Urothelium cell line (cell line): Measurements from ENCODE around the gene LDLRAD4.
"Not testable (repeated sequence)": the region's sequence is repeated elsewhere in the genome, so short reads cannot be mapped to it uniquely, and the experiment has no call there.

Source experiments
- DNase-seq: peaks from one replicate; pipeline ENCODE4 v3.0.0; 2011; ENCODE audit warnings: low spot score, mixed read lengths
- FAIRE-seq: peaks from 2 replicates; lab custom pipeline; 2011; peaks lifted over from hg19 to GRCh38; lab: Jason Lieb, UNC

LDLRAD4 gene

DNA sequence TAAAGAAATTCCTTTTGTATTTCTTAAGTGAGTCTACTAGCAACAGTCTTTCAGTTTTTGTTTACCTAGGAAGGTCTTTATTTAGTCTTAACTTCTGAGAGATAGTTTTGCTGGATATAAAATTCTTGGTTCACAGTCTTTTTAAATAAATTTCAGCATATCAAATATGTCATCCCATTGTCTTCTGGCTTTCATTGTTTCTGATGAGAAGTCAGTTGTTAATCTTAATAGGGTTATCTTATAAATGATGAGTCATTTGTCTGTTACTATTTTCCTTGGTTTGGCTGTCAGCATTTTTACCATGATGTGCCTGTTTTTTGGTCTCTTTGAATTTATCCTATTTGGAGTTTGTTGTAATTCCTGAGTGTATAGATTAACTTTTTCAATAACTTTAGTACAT, 378.5 kb downstream of the LDLRAD4 start:
- no peak for FAIRE-seq
- no peak for DNase-seq

DNA sequence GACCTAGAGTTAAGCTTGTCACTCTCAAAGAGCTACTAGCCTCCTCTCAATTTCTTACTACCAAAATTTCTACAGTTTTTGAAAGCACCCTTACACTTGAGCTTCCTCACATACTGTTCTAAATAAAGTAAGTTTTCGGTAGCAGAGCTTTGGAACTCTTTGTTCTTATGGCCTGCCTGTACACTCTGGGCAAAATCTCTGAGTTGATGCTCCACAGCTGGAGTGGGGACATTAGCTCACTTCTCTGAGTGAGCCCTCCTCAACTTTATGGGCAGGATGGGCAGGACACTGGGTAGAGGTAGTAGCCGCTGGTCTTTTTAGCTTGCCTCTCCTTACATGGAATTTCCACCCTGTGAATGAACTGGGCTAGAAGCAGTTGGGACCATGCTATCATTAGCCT, 380.0 kb downstream of the LDLRAD4 start:
- DNase-seq = no peak
- no peak for FAIRE-seq

DNA sequence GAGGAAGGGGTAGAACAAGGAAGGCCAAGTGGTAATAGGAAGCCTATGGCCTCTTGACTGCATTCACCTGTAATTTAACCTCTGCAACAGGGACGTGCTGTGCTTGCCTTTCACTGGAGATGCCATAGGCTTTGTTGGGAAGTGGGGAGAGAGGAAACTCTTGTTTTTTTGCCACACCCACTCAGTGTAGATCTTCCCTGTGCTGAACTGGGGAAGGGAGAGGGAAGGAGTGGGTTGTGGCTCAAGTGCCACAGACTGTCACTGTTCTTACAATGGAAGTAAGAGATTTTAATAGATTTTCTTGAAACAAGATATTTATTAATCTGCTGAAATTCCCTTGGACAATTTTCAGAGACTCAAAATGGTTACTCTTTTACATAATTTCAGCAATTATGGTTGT, 380.5 kb downstream of the LDLRAD4 start:
- FAIRE-seq (no peak), DNase-seq (no peak)

- peak; percentile 93 for FAIRE-seq
- DNase-seq = no peak
Observed at GRCh38 chr18:13603304-13604019, 384.9 kb downstream of the LDLRAD4 start.

GRCh38 chr18:13604786-13605185, 386.2 kb downstream of the LDLRAD4 start:
- FAIRE-seq (peak; percentile 92), DNase-seq (no peak)

DNA sequence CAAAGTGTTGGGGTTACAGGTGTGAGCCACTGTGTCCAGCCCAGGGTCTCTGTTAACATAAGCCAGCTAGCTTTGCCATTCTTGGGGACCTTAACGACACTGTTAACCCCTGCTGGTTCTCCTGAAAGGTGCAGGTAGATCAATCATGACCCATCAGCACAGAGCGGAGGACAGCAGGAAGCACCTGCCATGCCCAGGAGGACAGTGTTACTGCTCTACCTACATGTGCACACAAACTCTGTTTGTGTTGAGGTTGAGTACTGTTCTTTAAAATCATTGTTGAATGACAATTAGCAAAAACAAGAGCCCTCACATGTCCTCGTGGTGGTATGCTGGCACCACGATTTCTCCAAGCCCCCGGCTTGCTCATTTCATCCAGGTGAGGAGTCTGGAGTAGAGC, 386.9 kb downstream of the LDLRAD4 start:
- FAIRE-seq = peak; percentile 94
- DNase-seq = no peak

DNA sequence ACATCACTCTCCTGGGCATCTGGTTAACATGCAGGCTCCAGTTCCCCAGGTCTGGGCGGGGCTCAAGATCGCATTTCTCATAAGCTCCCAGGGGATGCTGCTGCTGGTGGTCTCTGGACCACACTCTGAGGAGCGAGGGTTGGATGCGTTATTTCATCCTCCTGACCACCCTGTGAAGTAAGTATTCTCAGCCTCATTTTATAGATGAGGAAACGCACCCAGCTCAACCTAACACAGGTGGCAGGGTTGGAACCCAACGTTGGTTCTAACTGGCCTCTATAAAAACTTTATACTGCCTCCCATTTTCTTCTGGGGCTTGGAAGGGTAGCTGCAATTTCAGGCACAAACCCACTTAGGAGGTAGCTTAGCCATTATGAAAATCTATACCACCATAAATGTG, 387.3 kb downstream of the LDLRAD4 start:
- no peak for FAIRE-seq

DNA sequence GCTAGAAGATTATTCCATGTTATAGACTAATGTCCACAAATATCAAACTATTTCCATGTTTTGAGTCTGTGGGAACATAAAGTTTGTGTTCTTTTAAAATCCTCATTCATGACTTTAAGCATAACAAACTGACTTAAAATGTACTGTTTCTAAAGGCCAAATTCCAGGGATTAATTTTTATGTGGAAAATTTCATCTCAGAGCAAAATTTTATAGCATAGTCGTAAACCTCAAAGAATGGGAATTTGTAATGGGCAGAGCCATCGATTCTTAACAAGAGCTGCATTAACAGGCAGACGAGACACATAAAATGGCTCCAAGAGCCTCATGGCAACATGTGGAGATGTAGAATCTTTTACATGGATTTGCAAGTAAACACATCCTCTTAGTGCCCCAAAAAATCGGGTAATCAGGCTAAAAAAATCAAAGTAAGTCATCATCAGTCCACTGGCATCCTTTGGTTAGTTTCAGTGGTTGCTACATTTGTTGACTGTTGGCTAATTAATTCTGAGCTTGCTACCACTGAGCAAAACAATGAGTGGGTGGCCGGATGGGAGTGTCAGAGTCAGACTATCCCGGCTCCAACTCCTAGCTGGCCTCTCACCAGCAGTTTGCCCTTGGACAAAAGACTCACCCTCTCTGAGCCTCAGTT, 388.2 kb downstream of the LDLRAD4 start:
- no peak for DNase-seq
- FAIRE-seq = no peak

More for the DNA sequence above, 387.3 kb downstream of the LDLRAD4 start:
- DNase-seq = no peak

GRCh38 chr18:13608024-13608562, 389.5 kb downstream of the LDLRAD4 start:
- not testable (repeated sequence) for FAIRE-seq, DNase-seq

GRCh38 chr18:13608791-13609532, 390.4 kb downstream of the LDLRAD4 start:
- FAIRE-seq (peak; percentile 87), DNase-seq (no peak)

DNA sequence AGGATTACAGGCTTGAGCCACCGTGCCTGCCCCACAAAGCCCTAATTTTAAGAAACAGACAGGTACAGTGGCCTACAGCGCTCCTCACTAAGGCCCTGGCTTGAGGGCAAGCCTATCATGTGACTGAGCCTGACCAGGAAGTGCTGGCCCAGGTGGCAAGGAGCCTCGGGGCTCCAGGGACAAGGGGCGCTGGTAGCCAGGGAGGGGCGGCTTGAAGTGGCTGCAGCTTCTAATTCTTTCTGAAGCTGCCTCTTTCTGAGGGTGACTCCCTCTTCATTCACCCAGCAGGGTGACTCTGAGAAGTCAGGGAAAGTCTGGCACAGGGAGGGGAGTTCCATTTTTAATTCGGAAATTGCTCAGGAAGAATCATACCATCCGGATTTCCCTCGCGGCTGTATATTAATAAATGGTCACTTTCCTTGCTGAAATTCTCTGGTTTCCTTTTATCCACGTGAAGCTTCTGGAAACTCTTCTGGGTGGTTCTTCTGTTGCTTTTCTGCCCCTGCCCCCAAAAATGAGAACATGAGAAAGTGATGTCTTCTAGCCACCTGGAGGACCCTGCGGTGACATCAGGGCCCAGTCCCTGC, 392.1 kb downstream of the LDLRAD4 start:
- no peak for DNase-seq
- FAIRE-seq = no peak

DNA sequence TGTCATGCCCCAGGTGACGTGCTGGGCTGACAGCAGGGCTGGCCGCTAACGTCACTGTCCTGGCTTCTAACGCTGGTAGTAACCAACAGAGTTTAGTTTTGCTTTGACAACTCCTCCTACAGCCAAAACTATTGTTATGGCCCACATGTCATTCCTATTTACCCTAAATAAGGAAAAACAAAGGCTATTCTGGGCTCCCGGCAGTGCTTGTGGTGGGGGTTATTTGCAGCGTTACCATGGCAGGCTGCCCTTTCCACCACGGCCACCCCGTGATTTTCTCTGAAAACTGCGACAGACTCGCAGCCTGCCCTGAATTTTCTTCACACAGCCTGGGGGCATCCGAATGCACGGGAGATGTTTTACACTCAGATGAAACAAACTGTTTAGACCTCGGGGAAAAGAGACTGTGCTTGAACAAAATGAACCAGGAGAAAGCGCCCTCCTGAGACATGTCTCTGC, 392.6 kb downstream of the LDLRAD4 start:
- DNase-seq (no peak), FAIRE-seq (peak; percentile 69)

- no peak for DNase-seq
- peak; percentile 13 for FAIRE-seq
Observed at GRCh38 chr18:13611601-13612195, 393.1 kb downstream of the LDLRAD4 start.

GRCh38 chr18:13612196-13612997, 393.8 kb downstream of the LDLRAD4 start:
- FAIRE-seq = peak; percentile 87
- no peak for DNase-seq

- peak; percentile 35 for FAIRE-seq
- DNase-seq = no peak
Observed at GRCh38 chr18:13613099-13613498, 394.5 kb downstream of the LDLRAD4 start.

- FAIRE-seq = peak; percentile 88
- no peak for DNase-seq
Observed at GRCh38 chr18:13613591-13614501, 395.3 kb downstream of the LDLRAD4 start.

DNA sequence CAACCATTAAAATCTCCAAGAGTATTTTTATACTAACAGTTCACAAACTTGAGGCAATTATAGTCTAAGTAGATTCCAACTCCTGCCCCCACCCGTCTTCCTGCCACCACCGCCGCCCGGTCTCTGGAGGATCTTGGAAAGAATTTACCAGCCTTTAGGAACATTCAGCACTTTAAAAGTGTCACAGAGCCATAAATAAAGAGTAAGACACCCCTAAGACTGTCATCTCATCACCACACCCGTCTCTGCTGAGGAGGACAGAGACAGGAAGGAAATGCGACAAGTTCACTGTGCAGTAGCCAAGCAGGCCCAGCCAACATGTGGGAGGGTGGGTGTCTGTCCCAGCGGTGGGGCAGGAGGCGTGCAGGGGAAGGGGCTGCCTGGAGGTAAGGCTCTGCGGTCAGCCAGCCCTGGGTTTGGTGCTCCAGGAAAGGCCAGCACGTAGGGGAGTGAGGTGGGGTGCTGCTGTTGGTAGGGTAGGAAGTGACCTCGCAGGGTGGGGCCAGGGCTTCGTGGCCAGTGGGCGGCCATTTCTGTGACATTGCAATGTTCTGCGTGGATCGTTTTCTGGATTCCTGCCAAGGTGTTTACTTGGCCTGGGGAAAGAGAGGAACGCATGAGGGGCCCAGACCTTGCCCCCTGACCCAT, 396.2 kb downstream of the LDLRAD4 start:
- DNase-seq = no peak

DNA sequence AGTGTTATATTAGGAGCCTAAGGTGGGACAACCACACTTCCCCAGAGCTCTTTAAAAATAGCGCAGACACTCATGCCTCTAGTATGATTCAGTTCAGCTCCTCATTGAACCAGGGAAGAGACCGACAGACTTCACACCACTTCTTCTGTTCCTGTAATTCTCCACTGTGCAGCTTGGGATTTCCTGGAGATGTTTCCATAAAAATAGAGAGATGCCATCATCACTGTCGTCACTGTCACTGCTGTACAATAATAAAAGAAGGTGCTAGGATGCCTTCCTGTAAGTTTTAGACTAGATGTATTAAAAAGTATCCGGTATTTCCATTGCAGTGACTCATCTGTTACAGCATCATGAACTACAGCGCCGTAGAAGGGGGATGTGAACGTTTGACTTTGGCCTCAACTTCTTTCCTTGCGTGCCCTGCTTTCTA, 396.9 kb downstream of the LDLRAD4 start:
- peak; percentile 74 for DNase-seq
- FAIRE-seq = no peak

More for the DNA sequence above, 396.2 kb downstream of the LDLRAD4 start:
- FAIRE-seq = peak; percentile 95
